GM11168 (cell line): ENCODE results near the gene MAP1LC3C.

ENCODE experiments used
- in situ Hi-C: fragments of 300-500 bp; cut with MboI; formaldehyde crosslinking; loops from one replicate; pipeline ENCODE4 v1.12.0; 2022; ENCODE audit warnings: low sequenced_read_pairs; ENCODE audit not compliant: unreplicated experiment

Gene MAP1LC3C

GRCh38 chr1:241997401-241997998, 1.4 kb downstream of the MAP1LC3C start:
- in situ Hi-C loops, result loop anchor here (25.0 kb wide), 2 partner anchors 385 to 460 kb away; partner anchors contain the start of gene KMO

- in situ Hi-C loops, result loop anchor here (25.0 kb wide), 2 partner anchors 382 to 457 kb away; partner anchors contain the start of gene KMO
These were observed 4.7 kb downstream of the MAP1LC3C start for GRCh38 chr1:241994171-241994570.

GRCh38 chr1:241992734-241993133, 6.2 kb downstream of the MAP1LC3C start:
- in situ Hi-C loops, result loop anchor here (25.0 kb wide), 2 partner anchors 380 to 455 kb away; partner anchors contain the start of gene KMO

GRCh38 chr1:241990040-241990439, 8.9 kb downstream of the MAP1LC3C start:
- in situ Hi-C loops, result loop anchor here (25.0 kb wide), 2 partner anchors 378 to 453 kb away; partner anchors contain the start of gene KMO

GRCh38 chr1:241988389-241988930, 10.4 kb downstream of the MAP1LC3C start:
- in situ Hi-C loops, result loop anchor here (25.0 kb wide), 2 partner anchors 376 to 451 kb away; partner anchors contain the start of gene KMO

GRCh38 chr1:241985787-241986186, 13.1 kb downstream of the MAP1LC3C start:
- in situ Hi-C loops, result loop anchor here (25.0 kb wide), 2 partner anchors 373 to 448 kb away; partner anchors contain the start of gene KMO

- in situ Hi-C loops, result loop anchor here (25.0 kb wide), 2 partner anchors 368 to 443 kb away; partner anchors contain the start of gene KMO
These were observed 19.0 kb downstream of the MAP1LC3C start for GRCh38 chr1:241979926-241980325.

- in situ Hi-C loops, result loop anchor here (25.0 kb wide), 2 partner anchors 367 to 442 kb away; partner anchors contain the start of gene KMO
These were observed 19.8 kb downstream of the MAP1LC3C start for GRCh38 chr1:241979071-241979470.

- in situ Hi-C loops, result loop anchor here (25.0 kb wide), 2 partner anchors 364 to 439 kb away; partner anchors contain the start of gene KMO
These were observed 22.7 kb downstream of the MAP1LC3C start for GRCh38 chr1:241976229-241976628.

- in situ Hi-C loops, result no loop called here
These were observed 26.1 kb downstream of the MAP1LC3C start for GRCh38 chr1:241972703-241973369.

GRCh38 chr1:241968611-241969010, 30.3 kb downstream of the MAP1LC3C start:
- in situ Hi-C loops, result no loop called here

GRCh38 chr1:241964550-241965282, 34.2 kb downstream of the MAP1LC3C start:
- in situ Hi-C loops, result no loop called here

- in situ Hi-C loops, result no loop called here
These were observed 35.2 kb downstream of the MAP1LC3C start for GRCh38 chr1:241963722-241964121.

GRCh38 chr1:241962153-241962552, 36.7 kb downstream of the MAP1LC3C start:
- in situ Hi-C loops, result no loop called here

GRCh38 chr1:241957692-241958494, 41.0 kb downstream of the MAP1LC3C start, which contains the start of gene BECN2:
Gene BECN2 (plus strand): TSS chr1:241957767. CDS start chr1:241957767, 0 bp downstream.
- in situ Hi-C loops, result no loop called here

- in situ Hi-C loops, result no loop called here
These were observed 48.5 kb downstream of the MAP1LC3C start for GRCh38 chr1:241950390-241950789.

- in situ Hi-C loops, result no loop called here
These were observed 51.5 kb downstream of the MAP1LC3C start for GRCh38 chr1:241947354-241947753.
